Vagina (tissue), 2 donors: ENCODE results near the gene VPS26C. TPM values are rescaled to one million over a fixed set of nuclear protein-coding genes. Genes with fewer than 3 reads are reported as not detected.

ENCODE experiments used
- DNase-seq, 2 donors: peaks; one replicate each; pipeline ENCODE4 v3.0.0-alpha.2; 2017; ENCODE audit errors: extremely low spot score in 2 of 2
- H3K27ac ChIP-seq: fragments of 200-600 bp; sonication (generic); one replicate; pipeline ENCODE4 v1.5.1; 2019
- H3K27me3 ChIP-seq: fragments of 200-600 bp; sonication (generic); one replicate; pipeline ENCODE4 v1.5.1; 2019
- H3K36me3 ChIP-seq, 2 donors: fragments of 200-600 bp; sonication (generic); one replicate each; pipeline ENCODE4 v1.5.1; 2017 to 2019
- H3K4me1 ChIP-seq: fragments of 200-600 bp; sonication (generic); one replicate; pipeline ENCODE4 v1.5.1; 2019
- H3K4me3 ChIP-seq, 2 donors: fragments of 200-600 bp; sonication (generic); 1 replicate in 1 of 2; 2 replicates in 1 of 2; pipeline ENCODE4 v1.5.1; 2016 to 2019
- H3K9me3 ChIP-seq: fragments of 200-600 bp; sonication (generic); one replicate; pipeline ENCODE4 v1.5.1; 2019
- CTCF ChIP-seq, 3 experiments: fragments of 450-650 bp in 2 of 3; fragments of 200-600 bp in 1 of 3; sonication (generic) in 1 of 3; IDR thresholded peaks; one replicate each; pipeline ENCODE4 v1.5.1; 2017 to 2019; ENCODE audit warnings: antibody characterized with exemption in 3 of 3, mild to moderate bottlenecking in 2 of 3, moderate library complexity in 2 of 3
- POLR2A ChIP-seq, 2 donors: fragments of 450-650 bp; IDR thresholded peaks; one replicate each; pipeline ENCODE4 v1.6.1; 2017; ENCODE audit warnings: antibody characterized with exemption in 2 of 2, mild to moderate bottlenecking in 2 of 2, moderate library complexity in 2 of 2
- POLR2AphosphoS5 ChIP-seq, 2 donors: sonication (generic); formaldehyde crosslinking; IDR thresholded peaks; one replicate each; pipeline ENCODE4 v1.9.0; 2017; ENCODE audit warnings: antibody characterized with exemption in 2 of 2, mild to moderate bottlenecking in 2 of 2, low read depth in 1 of 2; ENCODE audit not compliant: insufficient read depth in 1 of 2
- intact Hi-C: fragments of 100-400 bp; cut with DNase I; formaldehyde crosslinking; loops from one replicate; pipeline ENCODE4 v1.15.1; 2023
- total RNA-seq: library from RNA; depleted of rRNA; stranded (reverse); fragments of >200 nt; gene quantifications from one replicate; pipeline ENCODE4 v1.2.3, GENCODE V29; 2016

VPS26C gene
- total RNA-seq, 1 donor from 2014 or later: 49.6 TPM

GRCh38 chr21:37202221-37203110, 64.7 kb downstream of the VPS26C start:
- no peak overlapping the region for H3K27ac ChIP-seq
- peaks cover 6% of the 10 kb centered on the region for H3K4me1 ChIP-seq
- H3K9me3 ChIP-seq: no peaks in the 10 kb centered on the region
- intact Hi-C loops: no loop called here
- peaks cover 0 to 30% of the 10 kb centered on the region in 2 donors for H3K36me3 ChIP-seq
- peak in 1 of 2 donors; percentile 13 for DNase-seq
- H3K4me3 ChIP-seq: no peak overlapping the region
- TF ChIP-seq POLR2A (IDR thresholded peaks at IDR 0.05) (no peak), CTCF (IDR thresholded peaks at IDR 0.05) (no peak), POLR2AphosphoS5 (IDR thresholded peaks at IDR 0.05; ENCODE audit: insufficient read depth in 1 of 2, low read depth in 1 of 2) (no peak)
- no peaks in the 10 kb centered on the region for H3K27me3 ChIP-seq

- H3K36me3 ChIP-seq: peaks cover 0 to 36% of the 10 kb centered on the region in 2 donors
- no peak overlapping the region for H3K27ac ChIP-seq
- TF ChIP-seq POLR2A (IDR thresholded peaks at IDR 0.05): no peak
- TF ChIP-seq CTCF (IDR thresholded peaks at IDR 0.05): no peak
- no peak for TF ChIP-seq POLR2AphosphoS5 (IDR thresholded peaks at IDR 0.05; ENCODE audit: insufficient read depth in 1 of 2, low read depth in 1 of 2)
- DNase-seq: peak in 1 of 2 donors; percentile 42
- intact Hi-C loops: no loop called here
- no peaks in the 10 kb centered on the region for H3K27me3 ChIP-seq
- H3K9me3 ChIP-seq: no peaks in the 10 kb centered on the region
- no peaks in the 10 kb centered on the region for H3K4me1 ChIP-seq
- H3K4me3 ChIP-seq: no peak overlapping the region
These were observed 66.3 kb downstream of the VPS26C start for GRCh38 chr21:37200641-37201480.

- no peak overlapping the region for H3K27ac ChIP-seq
- H3K27me3 ChIP-seq: no peaks in the 10 kb centered on the region
- peaks cover 0 to 38% of the 10 kb centered on the region in 2 donors for H3K36me3 ChIP-seq
- TF ChIP-seq CTCF (IDR thresholded peaks at IDR 0.05) (no peak), POLR2A (IDR thresholded peaks at IDR 0.05) (no peak), POLR2AphosphoS5 (IDR thresholded peaks at IDR 0.05; ENCODE audit: insufficient read depth in 1 of 2, low read depth in 1 of 2) (no peak)
- H3K4me1 ChIP-seq: no peaks in the 10 kb centered on the region
- intact Hi-C loops: no loop called here
- H3K4me3 ChIP-seq: no peak overlapping the region
- DNase-seq: peak in 1 of 2 donors; percentile 69
- no peaks in the 10 kb centered on the region for H3K9me3 ChIP-seq
These were observed 67.8 kb downstream of the VPS26C start for GRCh38 chr21:37199057-37199924.

- H3K4me3 ChIP-seq: no peak overlapping the region
- TF ChIP-seq POLR2AphosphoS5 (IDR thresholded peaks at IDR 0.05; ENCODE audit: insufficient read depth in 1 of 2, low read depth in 1 of 2) (no peak), POLR2A (IDR thresholded peaks at IDR 0.05) (no peak), CTCF (IDR thresholded peaks at IDR 0.05) (no peak)
- intact Hi-C loops: no loop called here
- H3K27me3 ChIP-seq: no peaks in the 10 kb centered on the region
- H3K4me1 ChIP-seq: no peaks in the 10 kb centered on the region
- H3K36me3 ChIP-seq: peaks cover 0 to 40% of the 10 kb centered on the region in 2 donors
- no peaks in the 10 kb centered on the region for H3K9me3 ChIP-seq
- no peak overlapping the region for H3K27ac ChIP-seq
- DNase-seq: peak in 1 of 2 donors; percentile 5
These were observed 69.4 kb downstream of the VPS26C start for GRCh38 chr21:37197746-37198145.
